HEK293 (cell line): Measurements from ENCODE around the gene EMSY.

Source experiments
- KLF7 ChIP-seq: fragments of 450-650 bp; formaldehyde crosslinking; IDR thresholded peaks from 2 replicates; pipeline ENCODE4 v1.5.1; 2016; ENCODE audit warnings: missing biosample characterization, missing genetic modification characterization, borderline replicate concordance
- TF ChIP-seq, protein P1 (sequence below): fragments of 450-650 bp; formaldehyde crosslinking; IDR thresholded peaks from 2 replicates; pipeline ENCODE4 v1.5.1; 2016; ENCODE audit warnings: missing biosample characterization, missing genetic modification characterization

DNA sequence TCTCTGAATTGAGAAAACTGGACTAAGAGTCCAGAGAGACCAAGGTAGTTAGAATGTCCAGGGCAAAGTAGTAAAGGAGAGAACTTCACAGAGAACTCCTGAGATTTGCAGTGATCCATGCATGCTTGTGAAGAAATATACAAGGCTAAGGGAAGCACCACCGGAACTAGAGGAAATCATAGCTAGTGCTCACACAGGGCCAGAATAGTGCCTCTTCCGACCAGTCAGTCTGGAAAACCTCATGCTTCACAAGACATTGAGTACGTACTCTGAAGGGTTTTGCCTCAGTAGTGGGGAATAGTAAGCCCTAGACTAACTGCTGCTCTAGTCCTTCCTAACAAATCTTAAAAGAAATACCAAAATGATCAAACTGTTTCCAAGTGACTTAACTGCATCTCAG, 117.7 kb downstream of the EMSY start:
- TF ChIP-seq KLF7 (tag by site-specific recombination): no peak
- TF ChIP-seq, protein P1, sequence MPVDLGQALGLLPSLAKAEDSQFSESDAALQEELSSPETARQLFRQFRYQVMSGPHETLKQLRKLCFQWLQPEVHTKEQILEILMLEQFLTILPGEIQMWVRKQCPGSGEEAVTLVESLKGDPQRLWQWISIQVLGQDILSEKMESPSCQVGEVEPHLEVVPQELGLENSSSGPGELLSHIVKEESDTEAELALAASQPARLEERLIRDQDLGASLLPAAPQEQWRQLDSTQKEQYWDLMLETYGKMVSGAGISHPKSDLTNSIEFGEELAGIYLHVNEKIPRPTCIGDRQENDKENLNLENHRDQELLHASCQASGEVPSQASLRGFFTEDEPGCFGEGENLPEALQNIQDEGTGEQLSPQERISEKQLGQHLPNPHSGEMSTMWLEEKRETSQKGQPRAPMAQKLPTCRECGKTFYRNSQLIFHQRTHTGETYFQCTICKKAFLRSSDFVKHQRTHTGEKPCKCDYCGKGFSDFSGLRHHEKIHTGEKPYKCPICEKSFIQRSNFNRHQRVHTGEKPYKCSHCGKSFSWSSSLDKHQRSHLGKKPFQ (tag by site-specific recombination): no peak
